SK-N-SH (cell line): ENCODE measurements around the gene STPG1. TPM values are rescaled to one million over a fixed set of nuclear protein-coding genes. Genes with fewer than 3 reads are reported as not detected.

ENCODE experiments used
- CTCF ChIA-PET: fragments of 300-600, 350-600 bp; formaldehyde crosslinking; extraction: SDS; loops from one replicate; lab custom pipeline; 2021; lab: Yijun Ruan, JAX
- POLR2A ChIA-PET: fragments of 350-600 bp; sonication (Branson Sonifier 250); formaldehyde crosslinking; extraction: SDS; loops from one replicate; lab custom pipeline; 2020; ENCODE audit warnings: antibody characterized with exemption, inconsistent platforms; lab: Yijun Ruan, JAX
- DNase-seq: peaks from one replicate; pipeline ENCODE4 v3.0.0; 2012
- H2AFZ ChIP-seq: fragments of 200-600 bp; sonication (generic); 2 replicates; pipeline ENCODE4 v1.8.1; 2016; ENCODE audit warnings: antibody characterized with exemption, mild to moderate bottlenecking, low read depth
- H3F3A ChIP-seq: fragments of 200-600 bp; sonication (generic); replicated peaks from 2 replicates; pipeline ENCODE3; 2016; ENCODE audit warnings: antibody characterized with exemption, mild to moderate bottlenecking; ENCODE audit not compliant: insufficient read depth
- H3K27ac ChIP-seq, 2 experiments: fragments of 200-500 bp in 1 of 2; fragments of 200-600 bp in 1 of 2; sonication (Bioruptor generic) in 1 of 2; sonication (generic), shearing (Covaris generic) in 1 of 2; 2 replicates each; pipeline versions ENCODE4 v1.5.1 to v1.6.1; 2014 to 2016; ENCODE audit warnings: low read depth in 2 of 2, inconsistent platforms in 1 of 2, low read length in 1 of 2, mild to moderate bottlenecking in 1 of 2, mixed read lengths in 1 of 2
- H3K27me3 ChIP-seq: fragments of 200-600 bp; sonication (generic), shearing (Covaris generic); 2 replicates; pipeline ENCODE4 v1.6.1; 2016; ENCODE audit warnings: mixed run types; ENCODE audit not compliant: insufficient read depth
- H3K36me3 ChIP-seq, 2 experiments: fragments of 200-500 bp in 1 of 2; fragments of 200-600 bp in 1 of 2; sonication (Bioruptor generic) in 1 of 2; sonication (generic) in 1 of 2; replicated peaks in 1 of 2; 2 replicates each; pipeline versions ENCODE3 to v1.5.1; 2014 to 2016; ENCODE audit warnings: low read length in 1 of 2, mild to moderate bottlenecking in 1 of 2; ENCODE audit not compliant: insufficient read depth in 2 of 2, control insufficient read depth in 1 of 2
- H3K4me1 ChIP-seq, 2 experiments: fragments of 200-500 bp in 1 of 2; fragments of 200-600 bp in 1 of 2; sonication (Bioruptor generic) in 1 of 2; sonication (generic), shearing (Covaris generic) in 1 of 2; 2 replicates each; pipeline versions ENCODE4 v1.5.1 to v1.6.1; 2014 to 2016; ENCODE audit warnings: low read depth in 1 of 2, low read length in 1 of 2, mixed run types in 1 of 2; ENCODE audit not compliant: insufficient read depth in 2 of 2, control insufficient read depth in 1 of 2
- H3K4me2 ChIP-seq: fragments of 200-600 bp; sonication (generic), shearing (Covaris generic); 2 replicates; pipeline ENCODE4 v1.6.1; 2017; ENCODE audit warnings: mixed run types
- H3K4me3 ChIP-seq, 2 experiments: fragments of 200-500 bp in 1 of 2; fragments of 200-600 bp in 1 of 2; sonication (Bioruptor generic) in 1 of 2; sonication (generic), shearing (Covaris generic) in 1 of 2; 2 replicates each; pipeline versions ENCODE4 v1.5.1 to v1.8.1; 2014 to 2016; ENCODE audit warnings: low read depth in 2 of 2, inconsistent platforms in 1 of 2, low read length in 1 of 2, mild to moderate bottlenecking in 1 of 2, mixed read lengths in 1 of 2, moderate library complexity in 1 of 2
- H3K79me2 ChIP-seq: fragments of 200-600 bp; sonication (generic); 2 replicates; pipeline ENCODE4 v1.8.1; 2017; ENCODE audit warnings: mild to moderate bottlenecking; ENCODE audit not compliant: insufficient read depth
- H3K9ac ChIP-seq: fragments of 200-600 bp; sonication (generic); 2 replicates; pipeline ENCODE4 v1.6.1; 2017; ENCODE audit warnings: mixed run types
- H3K9me2 ChIP-seq: fragments of 200-600 bp; sonication (generic); 2 replicates; pipeline ENCODE4 v1.6.1; 2017; ENCODE audit warnings: mixed run types
- H3K9me3 ChIP-seq: fragments of 200-600 bp; sonication (generic); 2 replicates; pipeline ENCODE4 v1.6.1; 2017; ENCODE audit warnings: mixed run types, mild to moderate bottlenecking, moderate library complexity
- H4K20me1 ChIP-seq: fragments of 200-600 bp; sonication (generic); 2 replicates; pipeline ENCODE4 v1.6.1; 2017; ENCODE audit warnings: mild to moderate bottlenecking, mixed run types; ENCODE audit not compliant: insufficient read depth
- ELF1 ChIP-seq: IDR thresholded peaks from 2 replicates; pipeline ENCODE4 v1.4.0; 2012
- EP300 ChIP-seq, 2 experiments: IDR thresholded peaks; 2 replicates each; pipeline versions ENCODE4 v1.4.0 to v1.6.1; 2012; ENCODE audit warnings: borderline replicate concordance in 1 of 2, low read depth in 1 of 2, low read length in 1 of 2
- GATA2 ChIP-seq: sonication (generic); formaldehyde crosslinking; IDR thresholded peaks from 2 replicates; pipeline ENCODE4 v1.5.0; 2020; ENCODE audit warnings: mild to moderate bottlenecking, missing genetic modification reagents
- JUND ChIP-seq: IDR thresholded peaks from 2 replicates; pipeline ENCODE4 v1.4.0; 2012
- NFIC ChIP-seq: IDR thresholded peaks from 2 replicates; pipeline ENCODE4 v1.4.0; 2012; ENCODE audit warnings: borderline replicate concordance
- RXRA ChIP-seq: IDR thresholded peaks from 2 replicates; pipeline ENCODE4 v1.4.0; 2012; ENCODE audit warnings: low read depth, mild to moderate bottlenecking, borderline replicate concordance
- TCF12 ChIP-seq: IDR thresholded peaks from 2 replicates; pipeline ENCODE4 v1.4.0; 2012
- WGBS: methylation state at CpG from one replicate; pipeline ENCODE4 v1.1.6; 2017; ENCODE audit warnings: low lambda C conversion rate; 5-methylcytosine and 5-hydroxymethylcytosine counted together
- polyA plus RNA-seq, 3 experiments: library from polyadenylated mRNA; depleted of rRNA; stranded (reverse); fragments of >200 nt; gene quantifications; 2 replicates each; pipeline ENCODE4 v1.2.3, GENCODE V29; 2012
- TF ChIP-seq, protein P1 (sequence below): IDR thresholded peaks from 2 replicates; pipeline ENCODE4 v1.4.0; 2012; ENCODE audit warnings: low read depth, borderline replicate concordance
- TF ChIP-seq, protein P2 (sequence below): fragments of 200-600 bp; sonication (generic); IDR thresholded peaks from 2 replicates; pipeline ENCODE4 v1.6.1; 2017; ENCODE audit warnings: antibody characterized with exemption, mild to moderate bottlenecking, moderate library complexity
- TF ChIP-seq, protein P3 (sequence below): IDR thresholded peaks from 2 replicates; pipeline ENCODE4; 2012
- TF ChIP-seq, protein P4 (sequence below): IDR thresholded peaks from 2 replicates; pipeline ENCODE4 v1.6.1; 2012; ENCODE audit warnings: mild to moderate bottlenecking, low read depth, low read length, moderate library complexity

The STPG1 gene
- polyA plus RNA-seq, 1 of the 3 experiments (the other 2 are of a cell fraction): 8.7 TPM

DNA sequence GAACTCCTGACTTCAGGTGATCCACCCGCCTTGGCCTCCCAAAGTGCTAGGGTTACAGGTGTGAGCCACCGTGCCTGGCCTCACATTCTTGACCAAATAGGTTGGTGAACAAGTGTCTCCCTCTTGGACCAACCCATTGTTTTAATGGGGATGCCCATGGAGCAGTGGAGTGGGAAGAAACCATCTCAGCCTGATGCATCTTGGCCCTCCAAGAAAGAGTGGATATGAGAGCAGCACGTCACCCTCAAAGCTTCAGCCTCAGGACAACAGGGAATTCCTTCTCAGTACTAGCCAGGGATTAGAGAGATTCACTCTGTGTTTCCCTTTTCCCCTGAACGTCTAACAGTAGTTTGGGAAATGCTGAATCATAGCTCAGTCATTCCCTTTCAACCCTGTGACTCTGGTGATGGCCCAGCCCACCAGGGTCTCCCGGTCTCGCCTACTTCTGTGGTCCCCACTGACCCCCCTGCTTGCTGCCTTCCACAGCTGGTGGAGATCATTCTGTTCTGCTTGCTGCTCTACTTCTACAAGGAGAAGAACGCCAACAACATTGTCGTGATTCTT, 39.4 kb upstream of the STPG1 start:
- POLR2A ChIA-PET: no interaction called here
- 91% methylated on average over 8 of the region's 8 CpGs for WGBS
- TF ChIP-seq ELF1: no peak
- TF ChIP-seq, protein P1, sequence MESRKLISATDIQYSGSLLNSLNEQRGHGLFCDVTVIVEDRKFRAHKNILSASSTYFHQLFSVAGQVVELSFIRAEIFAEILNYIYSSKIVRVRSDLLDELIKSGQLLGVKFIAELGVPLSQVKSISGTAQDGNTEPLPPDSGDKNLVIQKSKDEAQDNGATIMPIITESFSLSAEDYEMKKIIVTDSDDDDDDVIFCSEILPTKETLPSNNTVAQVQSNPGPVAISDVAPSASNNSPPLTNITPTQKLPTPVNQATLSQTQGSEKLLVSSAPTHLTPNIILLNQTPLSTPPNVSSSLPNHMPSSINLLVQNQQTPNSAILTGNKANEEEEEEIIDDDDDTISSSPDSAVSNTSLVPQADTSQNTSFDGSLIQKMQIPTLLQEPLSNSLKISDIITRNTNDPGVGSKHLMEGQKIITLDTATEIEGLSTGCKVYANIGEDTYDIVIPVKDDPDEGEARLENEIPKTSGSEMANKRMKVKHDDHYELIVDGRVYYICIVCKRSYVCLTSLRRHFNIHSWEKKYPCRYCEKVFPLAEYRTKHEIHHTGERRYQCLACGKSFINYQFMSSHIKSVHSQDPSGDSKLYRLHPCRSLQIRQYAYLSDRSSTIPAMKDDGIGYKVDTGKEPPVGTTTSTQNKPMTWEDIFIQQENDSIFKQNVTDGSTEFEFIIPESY: no peak
- no peak for TF ChIP-seq GATA2 (CRISPR knock-in tag)
- TF ChIP-seq, all 33 proteins: peak for 0
- H3K27me3 ChIP-seq: no peaks in the 10 kb centered on the region
- H3K9ac ChIP-seq: no peak overlapping the region
- no peaks in the 10 kb centered on the region for H3F3A ChIP-seq
- no peaks in the 10 kb centered on the region for H3K79me2 ChIP-seq
- H3K4me1 ChIP-seq: no peaks in the 10 kb centered on the region; a peak in 1 of 4 replicates
- no peaks in the 10 kb centered on the region for H3K9me3 ChIP-seq
- no peak overlapping the region for H2AFZ ChIP-seq
- no peaks in the 10 kb centered on the region for H3K9me2 ChIP-seq
- H3K36me3 ChIP-seq: peaks cover 6% of the 10 kb centered on the region in 2 experiments
- CTCF ChIA-PET: interaction anchor here (3.0 kb wide), 1 partner anchor 61 kb away, joined by 9 read pairs; no protein-coding TSS in a partner anchor
- H3K4me3 ChIP-seq: no peak overlapping the region
- DNase-seq: no peak
- no peak overlapping the region for H3K27ac ChIP-seq
- no peaks in the 10 kb centered on the region for H4K20me1 ChIP-seq
- no peak overlapping the region for H3K4me2 ChIP-seq

DNA sequence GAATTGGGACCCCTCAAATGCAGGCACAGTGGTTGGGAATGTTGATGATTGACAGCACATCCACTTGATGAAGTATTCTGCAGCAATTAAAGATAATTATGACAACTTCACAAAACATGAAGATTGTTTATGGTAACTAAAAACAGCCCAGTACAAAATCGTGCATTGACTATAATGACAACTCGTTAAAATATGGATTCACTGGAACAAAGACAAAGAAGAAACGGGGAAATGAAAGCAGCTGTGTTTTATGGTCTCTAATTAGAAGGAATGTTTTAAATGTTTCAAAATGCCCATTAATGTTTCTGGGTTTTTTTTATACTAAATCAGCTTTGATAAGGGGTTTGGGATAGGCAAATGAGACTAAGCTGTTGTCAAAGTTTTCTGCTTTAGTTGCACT, 38.2 kb upstream of the STPG1 start:
- Histone ChIP-seq H3F3A (no peaks in the 10 kb centered on the region), H3K27me3 (no peaks in the 10 kb centered on the region), H3K4me3 (no peak overlapping the region), H3K36me3 (peaks cover 4 to 6% of the 10 kb centered on the region in 2 experiments), H3K9ac (no peak overlapping the region), H3K4me2 (no peak overlapping the region), H3K4me1 (no peaks in the 10 kb centered on the region; a peak in 1 of 4 replicates), H4K20me1 (no peaks in the 10 kb centered on the region), H3K79me2 (no peaks in the 10 kb centered on the region), H2AFZ (no peak overlapping the region), H3K27ac (no peak overlapping the region), H3K9me2 (no peaks in the 10 kb centered on the region), H3K9me3 (no peaks in the 10 kb centered on the region)
- TF ChIP-seq, protein P2, sequence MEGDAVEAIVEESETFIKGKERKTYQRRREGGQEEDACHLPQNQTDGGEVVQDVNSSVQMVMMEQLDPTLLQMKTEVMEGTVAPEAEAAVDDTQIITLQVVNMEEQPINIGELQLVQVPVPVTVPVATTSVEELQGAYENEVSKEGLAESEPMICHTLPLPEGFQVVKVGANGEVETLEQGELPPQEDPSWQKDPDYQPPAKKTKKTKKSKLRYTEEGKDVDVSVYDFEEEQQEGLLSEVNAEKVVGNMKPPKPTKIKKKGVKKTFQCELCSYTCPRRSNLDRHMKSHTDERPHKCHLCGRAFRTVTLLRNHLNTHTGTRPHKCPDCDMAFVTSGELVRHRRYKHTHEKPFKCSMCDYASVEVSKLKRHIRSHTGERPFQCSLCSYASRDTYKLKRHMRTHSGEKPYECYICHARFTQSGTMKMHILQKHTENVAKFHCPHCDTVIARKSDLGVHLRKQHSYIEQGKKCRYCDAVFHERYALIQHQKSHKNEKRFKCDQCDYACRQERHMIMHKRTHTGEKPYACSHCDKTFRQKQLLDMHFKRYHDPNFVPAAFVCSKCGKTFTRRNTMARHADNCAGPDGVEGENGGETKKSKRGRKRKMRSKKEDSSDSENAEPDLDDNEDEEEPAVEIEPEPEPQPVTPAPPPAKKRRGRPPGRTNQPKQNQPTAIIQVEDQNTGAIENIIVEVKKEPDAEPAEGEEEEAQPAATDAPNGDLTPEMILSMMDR: no peak
- no peak for TF ChIP-seq TCF12
- POLR2A ChIA-PET: no interaction called here
- CTCF ChIA-PET: interaction anchor here (0.7 to 3.0 kb wide), 4 partner anchors 36 to 339 kb away, joined by 3 to 9 read pairs (median 3); partner anchors contain the start of gene NIPAL3
- DNase-seq: no peak
- 78% methylated on average over 3 of the region's 3 CpGs for WGBS

DNA sequence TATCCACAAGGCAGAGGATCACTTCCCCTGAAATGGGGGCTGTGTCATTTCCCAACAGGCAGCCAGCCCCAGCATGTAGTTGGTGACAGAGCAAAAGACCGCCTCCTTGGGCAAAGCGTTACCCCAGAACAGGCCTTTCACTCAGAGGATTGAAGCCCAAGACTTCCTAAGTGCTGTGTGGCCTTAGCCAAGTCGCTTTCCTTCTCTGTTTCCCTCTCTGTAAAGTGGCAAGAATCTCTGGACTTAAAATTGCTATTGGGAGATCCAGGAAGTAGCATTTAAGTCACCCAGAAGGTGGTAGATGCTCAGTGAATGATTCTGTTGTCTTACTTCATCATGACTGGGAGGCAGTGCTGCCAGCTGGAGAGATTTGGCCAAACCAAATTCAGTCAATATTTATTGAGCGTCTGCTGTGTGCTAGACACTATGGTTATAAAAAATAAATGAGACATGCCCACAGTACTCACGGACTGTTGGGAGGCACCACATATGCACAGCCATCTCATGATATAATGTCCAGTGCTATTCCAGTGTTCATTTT, 37.3 kb upstream of the STPG1 start:
- CTCF ChIA-PET: interaction anchor here (1.2 to 3.0 kb wide), 2 partner anchors 36 to 59 kb away, joined by 3 to 9 read pairs; partner anchors contain the start of gene NIPAL3
- Histone ChIP-seq H3K4me1 (no peaks in the 10 kb centered on the region; a peak in 1 of 4 replicates), H3K79me2 (no peaks in the 10 kb centered on the region), H3K27ac (no peak overlapping the region), H3F3A (no peaks in the 10 kb centered on the region), H2AFZ (no peak overlapping the region), H3K4me2 (no peak overlapping the region)
- DNase-seq: no peak
- WGBS: 91% methylated on average over 3 of the region's 5 CpGs
- TF ChIP-seq, protein P3, sequence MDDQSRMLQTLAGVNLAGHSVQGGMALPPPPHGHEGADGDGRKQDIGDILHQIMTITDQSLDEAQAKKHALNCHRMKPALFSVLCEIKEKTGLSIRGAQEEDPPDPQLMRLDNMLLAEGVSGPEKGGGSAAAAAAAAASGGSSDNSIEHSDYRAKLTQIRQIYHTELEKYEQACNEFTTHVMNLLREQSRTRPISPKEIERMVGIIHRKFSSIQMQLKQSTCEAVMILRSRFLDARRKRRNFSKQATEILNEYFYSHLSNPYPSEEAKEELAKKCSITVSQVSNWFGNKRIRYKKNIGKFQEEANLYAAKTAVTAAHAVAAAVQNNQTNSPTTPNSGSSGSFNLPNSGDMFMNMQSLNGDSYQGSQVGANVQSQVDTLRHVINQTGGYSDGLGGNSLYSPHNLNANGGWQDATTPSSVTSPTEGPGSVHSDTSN: no peak
- TF ChIP-seq EP300 (IDR thresholded peaks at IDR 0.05; ENCODE audit: borderline replicate concordance in 1 of 2, low read depth in 1 of 2, low read length in 1 of 2) (no peak), NFIC (no peak), JUND (no peak), RXRA (no peak)
- TF ChIP-seq, protein P4, sequence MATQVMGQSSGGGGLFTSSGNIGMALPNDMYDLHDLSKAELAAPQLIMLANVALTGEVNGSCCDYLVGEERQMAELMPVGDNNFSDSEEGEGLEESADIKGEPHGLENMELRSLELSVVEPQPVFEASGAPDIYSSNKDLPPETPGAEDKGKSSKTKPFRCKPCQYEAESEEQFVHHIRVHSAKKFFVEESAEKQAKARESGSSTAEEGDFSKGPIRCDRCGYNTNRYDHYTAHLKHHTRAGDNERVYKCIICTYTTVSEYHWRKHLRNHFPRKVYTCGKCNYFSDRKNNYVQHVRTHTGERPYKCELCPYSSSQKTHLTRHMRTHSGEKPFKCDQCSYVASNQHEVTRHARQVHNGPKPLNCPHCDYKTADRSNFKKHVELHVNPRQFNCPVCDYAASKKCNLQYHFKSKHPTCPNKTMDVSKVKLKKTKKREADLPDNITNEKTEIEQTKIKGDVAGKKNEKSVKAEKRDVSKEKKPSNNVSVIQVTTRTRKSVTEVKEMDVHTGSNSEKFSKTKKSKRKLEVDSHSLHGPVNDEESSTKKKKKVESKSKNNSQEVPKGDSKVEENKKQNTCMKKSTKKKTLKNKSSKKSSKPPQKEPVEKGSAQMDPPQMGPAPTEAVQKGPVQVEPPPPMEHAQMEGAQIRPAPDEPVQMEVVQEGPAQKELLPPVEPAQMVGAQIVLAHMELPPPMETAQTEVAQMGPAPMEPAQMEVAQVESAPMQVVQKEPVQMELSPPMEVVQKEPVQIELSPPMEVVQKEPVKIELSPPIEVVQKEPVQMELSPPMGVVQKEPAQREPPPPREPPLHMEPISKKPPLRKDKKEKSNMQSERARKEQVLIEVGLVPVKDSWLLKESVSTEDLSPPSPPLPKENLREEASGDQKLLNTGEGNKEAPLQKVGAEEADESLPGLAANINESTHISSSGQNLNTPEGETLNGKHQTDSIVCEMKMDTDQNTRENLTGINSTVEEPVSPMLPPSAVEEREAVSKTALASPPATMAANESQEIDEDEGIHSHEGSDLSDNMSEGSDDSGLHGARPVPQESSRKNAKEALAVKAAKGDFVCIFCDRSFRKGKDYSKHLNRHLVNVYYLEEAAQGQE: no peak
- TF ChIP-seq, all 33 proteins: peak for 0
- Histone ChIP-seq H3K9ac (no peak overlapping the region), H3K4me3 (no peak overlapping the region), H3K36me3 (peaks cover 4 to 6% of the 10 kb centered on the region in 2 experiments), H3K9me2 (no peaks in the 10 kb centered on the region), H3K9me3 (no peaks in the 10 kb centered on the region), H4K20me1 (no peaks in the 10 kb centered on the region), H3K27me3 (no peaks in the 10 kb centered on the region)
- POLR2A ChIA-PET: no interaction called here
